Osteoblast (primary cell): ENCODE data around the gene OR2V2. TPM values are rescaled to one million over a fixed set of nuclear protein-coding genes. Genes with fewer than 3 reads are reported as not detected.

ENCODE experiments used
- DNase-seq: peaks from one replicate; pipeline ENCODE4 v3.0.0; 2011; ENCODE audit warnings: low spot score, mixed read lengths; ENCODE audit not compliant: insufficient read length; ENCODE audit errors: missing footprints
- H2AFZ ChIP-seq: 2 replicates; pipeline ENCODE4 v1.6.0; 2011; ENCODE audit warnings: mild to moderate bottlenecking, low read length
- H3K27ac ChIP-seq: 2 replicates; pipeline ENCODE4 v1.5.1; 2011; ENCODE audit warnings: mild to moderate bottlenecking, low read depth, low read length, moderate library complexity
- H3K27me3 ChIP-seq: 2 replicates; pipeline ENCODE4 v1.6.0; 2012; ENCODE audit warnings: mild to moderate bottlenecking, control low read depth, inconsistent platforms, low read length, moderate library complexity; ENCODE audit not compliant: insufficient read depth
- H3K36me3 ChIP-seq: 2 replicates; pipeline ENCODE4 v1.5.1; 2011; ENCODE audit warnings: mild to moderate bottlenecking, low read length, control low read depth, moderate library complexity; ENCODE audit not compliant: insufficient read depth
- H3K4me1 ChIP-seq: 2 replicates; pipeline ENCODE4 v1.5.1; 2011; ENCODE audit warnings: mild to moderate bottlenecking, low read length, control low read depth, moderate library complexity; ENCODE audit not compliant: insufficient read depth
- H3K4me2 ChIP-seq: 2 replicates; pipeline ENCODE4 v1.6.0; 2011; ENCODE audit warnings: mild to moderate bottlenecking, low read length; ENCODE audit not compliant: insufficient read depth
- H3K4me3 ChIP-seq: fragments of 200-600 bp; sonication (generic); 3 replicates; pipeline ENCODE4 v1.5.1; 2012; ENCODE audit warnings: mild to moderate bottlenecking, low read length, inconsistent platforms; ENCODE audit not compliant: insufficient read depth
- H3K79me2 ChIP-seq: 2 replicates; pipeline ENCODE4 v1.6.0; 2012; ENCODE audit warnings: mild to moderate bottlenecking, low read length, control low read depth, inconsistent platforms; ENCODE audit not compliant: insufficient read depth
- H3K9me3 ChIP-seq: 2 replicates; pipeline ENCODE4 v1.5.1; 2011; ENCODE audit warnings: low read depth, low read length, control low read depth
- H4K20me1 ChIP-seq: 2 replicates; pipeline ENCODE4 v1.6.0; 2012; ENCODE audit warnings: mild to moderate bottlenecking, low read length, control low read depth; ENCODE audit not compliant: insufficient read depth
- total RNA-seq: library from RNA; depleted of rRNA; stranded (reverse); fragments of >200 nt; gene quantifications from 2 replicates; pipeline ENCODE4 v1.2.3, GENCODE V29; 2012
- TF ChIP-seq, protein P1 (sequence below): IDR thresholded peaks from 2 replicates; pipeline ENCODE4 v1.5.1; 2011; ENCODE audit warnings: mild to moderate bottlenecking, low read depth, low read length, moderate library complexity; ENCODE audit errors: extremely low read depth

OR2V2 gene
- total RNA-seq, 1 donor: not detected

DNA sequence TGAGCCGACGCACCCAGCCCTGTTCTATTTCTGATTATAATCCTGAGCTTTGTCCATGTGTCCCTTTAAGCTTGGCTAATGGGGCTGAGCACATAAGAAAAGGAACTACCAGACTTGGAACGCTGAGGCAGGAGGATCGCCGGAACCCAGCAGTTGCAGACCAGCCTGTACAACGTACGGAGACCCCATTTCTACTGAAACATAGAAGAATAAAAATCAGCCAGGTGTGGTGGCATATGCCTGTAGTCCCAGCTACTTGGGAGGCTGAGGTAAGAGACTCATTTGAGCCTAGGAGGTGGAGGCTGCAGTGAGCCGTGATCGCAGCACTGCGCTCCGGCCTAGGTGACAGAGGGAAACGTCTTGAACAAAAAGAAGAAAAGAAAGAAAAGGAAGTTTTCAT is 35.3 kb downstream of the OR2V2 start:
- no peak overlapping the region for H2AFZ ChIP-seq
- no peaks in the 10 kb centered on the region for H3K9me3 ChIP-seq
- peaks cover under 1% of the 10 kb centered on the region for H4K20me1 ChIP-seq
- no peak overlapping the region for H3K4me3 ChIP-seq
- TF ChIP-seq, protein P1, sequence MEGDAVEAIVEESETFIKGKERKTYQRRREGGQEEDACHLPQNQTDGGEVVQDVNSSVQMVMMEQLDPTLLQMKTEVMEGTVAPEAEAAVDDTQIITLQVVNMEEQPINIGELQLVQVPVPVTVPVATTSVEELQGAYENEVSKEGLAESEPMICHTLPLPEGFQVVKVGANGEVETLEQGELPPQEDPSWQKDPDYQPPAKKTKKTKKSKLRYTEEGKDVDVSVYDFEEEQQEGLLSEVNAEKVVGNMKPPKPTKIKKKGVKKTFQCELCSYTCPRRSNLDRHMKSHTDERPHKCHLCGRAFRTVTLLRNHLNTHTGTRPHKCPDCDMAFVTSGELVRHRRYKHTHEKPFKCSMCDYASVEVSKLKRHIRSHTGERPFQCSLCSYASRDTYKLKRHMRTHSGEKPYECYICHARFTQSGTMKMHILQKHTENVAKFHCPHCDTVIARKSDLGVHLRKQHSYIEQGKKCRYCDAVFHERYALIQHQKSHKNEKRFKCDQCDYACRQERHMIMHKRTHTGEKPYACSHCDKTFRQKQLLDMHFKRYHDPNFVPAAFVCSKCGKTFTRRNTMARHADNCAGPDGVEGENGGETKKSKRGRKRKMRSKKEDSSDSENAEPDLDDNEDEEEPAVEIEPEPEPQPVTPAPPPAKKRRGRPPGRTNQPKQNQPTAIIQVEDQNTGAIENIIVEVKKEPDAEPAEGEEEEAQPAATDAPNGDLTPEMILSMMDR: no peak
- H3K27ac ChIP-seq: no peak overlapping the region
- H3K4me2 ChIP-seq: no peak overlapping the region
- no peaks in the 10 kb centered on the region for H3K27me3 ChIP-seq
- peaks cover 5% of the 10 kb centered on the region for H3K4me1 ChIP-seq
- no peaks in the 10 kb centered on the region for H3K79me2 ChIP-seq
- H3K36me3 ChIP-seq: no peaks in the 10 kb centered on the region
- no peak for DNase-seq

DNA sequence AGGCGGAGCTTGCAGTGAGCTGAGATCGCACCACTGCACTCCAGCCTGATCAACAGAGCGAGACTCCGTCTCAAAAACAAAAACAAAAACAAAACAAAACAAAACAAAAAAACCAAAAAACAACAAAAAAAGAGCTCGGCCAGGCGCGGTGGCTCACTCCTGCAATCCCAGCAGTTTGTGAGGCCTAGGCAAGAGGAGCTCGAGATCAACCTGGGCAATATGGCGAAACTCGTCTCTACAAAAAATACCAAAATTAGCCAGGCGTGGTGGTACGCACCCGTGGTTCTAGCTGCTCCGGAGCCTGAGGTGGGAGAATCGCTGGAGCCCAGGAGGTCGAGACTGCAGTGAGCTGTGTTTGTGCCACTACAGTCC is 37.4 kb downstream of the OR2V2 start:
- peaks cover 11% of the 10 kb centered on the region for H3K4me1 ChIP-seq
- H4K20me1 ChIP-seq: peaks cover 3% of the 10 kb centered on the region
- no peak overlapping the region for H3K27ac ChIP-seq
- TF ChIP-seq, protein P1: no peak
- no peaks in the 10 kb centered on the region for H3K36me3 ChIP-seq
- H3K4me2 ChIP-seq: peak overlapping the region; percentile 95
- H3K79me2 ChIP-seq: no peaks in the 10 kb centered on the region
- H2AFZ ChIP-seq: peak overlapping the region; percentile 48
- H3K9me3 ChIP-seq: no peaks in the 10 kb centered on the region
- peak overlapping the region; percentile 76 for H3K4me3 ChIP-seq
- DNase-seq: no peak
- H3K27me3 ChIP-seq: no peaks in the 10 kb centered on the region

DNA sequence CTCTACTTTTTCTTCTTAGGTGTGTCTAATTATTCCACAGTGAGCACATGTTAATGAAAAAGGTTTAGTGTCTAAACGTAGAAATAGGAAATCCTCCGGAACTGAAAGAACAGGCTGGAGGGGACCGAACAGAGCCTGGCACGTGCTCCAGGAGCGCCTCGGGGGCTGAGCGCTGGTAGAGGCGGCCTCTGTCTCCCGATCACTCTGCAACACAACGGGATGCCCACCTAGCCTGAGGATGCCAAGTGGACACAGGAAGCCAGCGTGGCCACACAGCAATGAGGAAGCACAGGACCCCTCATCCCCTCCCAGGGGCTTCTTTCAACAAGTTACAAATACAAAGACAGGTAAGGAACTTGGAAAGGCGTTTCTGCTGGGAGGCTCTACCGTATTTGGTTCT is 38.2 kb downstream of the OR2V2 start:
- H4K20me1 ChIP-seq: peaks cover 3% of the 10 kb centered on the region
- H3K27me3 ChIP-seq: no peaks in the 10 kb centered on the region
- H3K27ac ChIP-seq: no peak overlapping the region
- peaks cover 14% of the 10 kb centered on the region for H3K4me1 ChIP-seq
- no peak for DNase-seq
- H2AFZ ChIP-seq: no peak overlapping the region
- TF ChIP-seq, protein P1: no peak
- H3K4me3 ChIP-seq: no peak overlapping the region
- H3K36me3 ChIP-seq: no peaks in the 10 kb centered on the region
- no peaks in the 10 kb centered on the region for H3K79me2 ChIP-seq
- H3K4me2 ChIP-seq: no peak overlapping the region
- no peaks in the 10 kb centered on the region for H3K9me3 ChIP-seq

DNA sequence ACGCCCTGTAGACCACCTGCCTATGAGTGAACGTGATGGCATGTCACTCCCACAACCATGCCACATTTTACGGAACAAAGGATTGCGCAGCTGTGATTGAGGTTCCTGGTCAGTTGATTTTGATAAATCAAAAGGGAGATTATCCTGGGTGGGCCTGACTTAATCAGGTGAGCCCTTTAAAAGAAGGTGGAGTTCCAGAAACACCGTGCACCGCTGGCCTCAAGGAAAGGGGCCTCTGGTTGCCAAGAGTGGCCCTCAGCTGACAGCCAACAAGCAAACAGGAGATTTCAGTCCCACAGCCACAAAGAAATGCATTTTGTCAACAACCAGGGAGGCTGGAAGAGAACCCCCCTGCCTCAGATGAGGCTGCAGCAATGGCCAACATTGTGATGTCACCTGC is 38.6 kb downstream of the OR2V2 start:
- DNase-seq: no peak
- H3K79me2 ChIP-seq: no peaks in the 10 kb centered on the region
- TF ChIP-seq, protein P1: no peak
- H3K4me2 ChIP-seq: no peak overlapping the region
- peaks cover 18% of the 10 kb centered on the region for H3K4me1 ChIP-seq
- no peak overlapping the region for H3K27ac ChIP-seq
- H3K4me3 ChIP-seq: no peak overlapping the region
- H3K36me3 ChIP-seq: no peaks in the 10 kb centered on the region
- peaks cover 3% of the 10 kb centered on the region for H4K20me1 ChIP-seq
- no peaks in the 10 kb centered on the region for H3K9me3 ChIP-seq
- H2AFZ ChIP-seq: no peak overlapping the region
- H3K27me3 ChIP-seq: no peaks in the 10 kb centered on the region
